ENCODE data around the gene PRSS2.

GRCh38 chr7:142822714-142823113 lies 51.9 kb downstream of the PRSS2 start:
- no peak for TF ChIP-seq CTCF (IDR thresholded peaks at IDR 0.05; ENCODE audit: insufficient read depth, low read depth, low read length)
- no peak for TF ChIP-seq EZH2 (IDR thresholded peaks at IDR 0.05; ENCODE audit: insufficient read depth, low read length)

Measured in astrocyte (in vitro differentiated cells and primary cell).